ENCODE results near the gene PLA2G4B. TPM values are rescaled to one million over a fixed set of nuclear protein-coding genes. Genes with fewer than 3 reads are reported as not detected.

PLA2G4B gene
- total RNA-seq, 1 experiment from 2014 or later: 7.8 TPM

- no peak for DNase-seq
- Histone ChIP-seq H3K4me1 (replicated peaks; ENCODE audit: insufficient read depth) (no peaks in the 10 kb centered on the region), H2AFZ (no peak overlapping the region), H3K4me3 (no peak overlapping the region), H3K27me3 (ENCODE audit: insufficient read depth, low read depth) (no peaks in the 10 kb centered on the region), H3K9me2 (ENCODE audit: insufficient read depth) (no peaks in the 10 kb centered on the region), H3F3A (ENCODE audit: insufficient read depth, low read depth) (no peaks in the 10 kb centered on the region), H3K4me2 (no peak overlapping the region), H3K36me3 (ENCODE audit: low read depth) (no peaks in the 10 kb centered on the region), H3K9me3 (ENCODE audit: insufficient read depth, low read depth) (no peaks in the 10 kb centered on the region), H3K79me2 (ENCODE audit: low read depth) (no peaks in the 10 kb centered on the region), H3K27ac (no peak overlapping the region), H4K20me1 (ENCODE audit: insufficient read depth) (no peaks in the 10 kb centered on the region)
- TF ChIP-seq CTCF (conservative IDR thresholded peaks at IDR 0.05): no peak
- no peak for TF ChIP-seq EZH2 (IDR thresholded peaks at IDR 0.05; ENCODE audit: low read depth)
- CTCF ChIA-PET: interaction anchor here (0.8 kb wide), 1 partner anchor 62 kb away, joined by 3 read pairs; no protein-coding TSS in a partner anchor
- POLR2A ChIA-PET (ENCODE audit: unreplicated experiment): interaction anchor here (1.0 kb wide), 1 partner anchor 106 kb away, joined by 4 read pairs; no protein-coding TSS in a partner anchor
- intact Hi-C loops (cut with micrococcal nuclease; ENCODE audit: unreplicated experiment): no loop called here
- no TSS peak for BruUV-seq (replicated peaks)
Measured at GRCh38 chr15:41894251-41894790, 55.7 kb downstream of the PLA2G4B start.

- no TSS peak for BruUV-seq (replicated peaks)
- TF ChIP-seq CTCF (conservative IDR thresholded peaks at IDR 0.05) (no peak), EZH2 (IDR thresholded peaks at IDR 0.05; ENCODE audit: low read depth) (no peak)
- H3K9me3 ChIP-seq (ENCODE audit: insufficient read depth, low read depth): no peaks in the 10 kb centered on the region
- no peak overlapping the region for H3K4me2 ChIP-seq
- H2AFZ ChIP-seq: no peak overlapping the region
- H4K20me1 ChIP-seq (ENCODE audit: insufficient read depth): no peaks in the 10 kb centered on the region
- no peaks in the 10 kb centered on the region for H3K79me2 ChIP-seq (ENCODE audit: low read depth)
- no peaks in the 10 kb centered on the region for H3F3A ChIP-seq (ENCODE audit: insufficient read depth, low read depth)
- POLR2A ChIA-PET (ENCODE audit: unreplicated experiment): interaction anchor here (1.0 kb wide), 1 partner anchor 106 kb away, joined by 4 read pairs; no protein-coding TSS in a partner anchor
- H3K27me3 ChIP-seq (ENCODE audit: insufficient read depth, low read depth): no peaks in the 10 kb centered on the region
- H3K27ac ChIP-seq: no peak overlapping the region
- no peaks in the 10 kb centered on the region for H3K36me3 ChIP-seq (ENCODE audit: low read depth)
- peak in 1 of 2 experiments; percentile 60 for DNase-seq
- no peaks in the 10 kb centered on the region for H3K4me1 ChIP-seq (replicated peaks; ENCODE audit: insufficient read depth)
- no peaks in the 10 kb centered on the region for H3K9me2 ChIP-seq (ENCODE audit: insufficient read depth)
- intact Hi-C loops (cut with micrococcal nuclease; ENCODE audit: unreplicated experiment): no loop called here
- no peak overlapping the region for H3K4me3 ChIP-seq
- CTCF ChIA-PET: interaction anchor here (0.8 kb wide), 1 partner anchor 62 kb away, joined by 3 read pairs; no protein-coding TSS in a partner anchor
Measured at GRCh38 chr15:41894791-41895463, 56.3 kb downstream of the PLA2G4B start.

GRCh38 chr15:41895491-41895890 is 56.8 kb downstream of the PLA2G4B start:
- H3K79me2 ChIP-seq (ENCODE audit: low read depth): no peaks in the 10 kb centered on the region
- no peak for TF ChIP-seq EZH2 (IDR thresholded peaks at IDR 0.05; ENCODE audit: low read depth)
- TF ChIP-seq CTCF (conservative IDR thresholded peaks at IDR 0.05): no peak
- ChIA-PET CTCF (interaction anchor here (0.5 kb wide), 1 partner anchor 1879 kb away, joined by 3 read pairs; no protein-coding TSS in a partner anchor), POLR2A (ENCODE audit: unreplicated experiment) (no interaction called here)
- H3K9me3 ChIP-seq (ENCODE audit: insufficient read depth, low read depth): no peaks in the 10 kb centered on the region
- H3K27me3 ChIP-seq (ENCODE audit: insufficient read depth, low read depth): no peaks in the 10 kb centered on the region
- no peak overlapping the region for H2AFZ ChIP-seq
- DNase-seq: no peak
- no peaks in the 10 kb centered on the region for H3K9me2 ChIP-seq (ENCODE audit: insufficient read depth)
- H4K20me1 ChIP-seq (ENCODE audit: insufficient read depth): no peaks in the 10 kb centered on the region
- no peak overlapping the region for H3K27ac ChIP-seq
- no peak overlapping the region for H3K4me2 ChIP-seq
- BruUV-seq (replicated peaks): no TSS peak
- no peaks in the 10 kb centered on the region for H3K36me3 ChIP-seq (ENCODE audit: low read depth)
- H3K4me1 ChIP-seq (replicated peaks; ENCODE audit: insufficient read depth): no peaks in the 10 kb centered on the region
- intact Hi-C loops (cut with micrococcal nuclease; ENCODE audit: unreplicated experiment): no loop called here
- H3F3A ChIP-seq (ENCODE audit: insufficient read depth, low read depth): no peaks in the 10 kb centered on the region
- no peak overlapping the region for H3K4me3 ChIP-seq

Measured in PC-9 (cell line).